ENCODE measurements around the gene KEAP1.

GRCh38 chr19:10467104-10467706 is 36.0 kb downstream of the KEAP1 start:
- TF ChIP-seq CTCF (IDR thresholded peaks at IDR 0.05) (no peak), POLR2A (IDR thresholded peaks at IDR 0.05) (no peak), EP300 (IDR thresholded peaks at IDR 0.05) (no peak)

Measured in upper lobe of left lung (tissue), 4 donors.